GM19240 (cell line): ENCODE measurements around the gene BRMS1L.
"Not testable (repeated sequence)": the region's sequence is repeated elsewhere in the genome, so short reads cannot be mapped to it uniquely, and the experiment has no call there.

Experiments
- DNase-seq: peaks from one replicate; pipeline ENCODE4 v3.0.0; 2011; ENCODE audit warnings: low spot score; ENCODE audit not compliant: insufficient read length

Gene BRMS1L

GRCh38 chr14:35826218-35826951 lies at the start of gene BRMS1L:
TSS of gene BRMS1L (plus strand) at chr14:35826338. CDS start at chr14:35826517, 179 bp downstream.
- peak; percentile 99 for DNase-seq

- DNase-seq = no peak
Measured at GRCh38 chr14:35776823-35777222, 49.3 kb upstream of the BRMS1L start.

- DNase-seq = not testable (repeated sequence)
Measured at GRCh38 chr14:35777550-35777949, 48.6 kb upstream of the BRMS1L start.

- DNase-seq = no peak
Measured at GRCh38 chr14:35779368-35779767, 46.8 kb upstream of the BRMS1L start.

- no peak for DNase-seq
Measured at GRCh38 chr14:35783699-35784098, 42.4 kb upstream of the BRMS1L start.

GRCh38 chr14:35786856-35787255 lies 39.3 kb upstream of the BRMS1L start:
- no peak for DNase-seq

- DNase-seq = no peak
Measured at GRCh38 chr14:35789651-35790050, 36.5 kb upstream of the BRMS1L start.

GRCh38 chr14:35797796-35798195 lies 28.3 kb upstream of the BRMS1L start:
- DNase-seq = no peak

GRCh38 chr14:35806006-35806907 lies 19.9 kb upstream of the BRMS1L start:
- DNase-seq = no peak

- no peak for DNase-seq
Measured at GRCh38 chr14:35807131-35807961, 18.8 kb upstream of the BRMS1L start.

- no peak for DNase-seq
Measured at GRCh38 chr14:35808076-35808637, 18.0 kb upstream of the BRMS1L start.

- DNase-seq = peak; percentile 68
Measured at GRCh38 chr14:35808638-35809563, 17.2 kb upstream of the BRMS1L start, which contains the start of gene RALGAPA1. TSS of gene RALGAPA1 (minus strand) at chr14:35809295. CDS start at chr14:35808835, 460 bp downstream.

GRCh38 chr14:35809597-35809996 lies 16.5 kb upstream of the BRMS1L start:
- DNase-seq = no peak

- no peak for DNase-seq
Measured at GRCh38 chr14:35810963-35811362, 15.2 kb upstream of the BRMS1L start.

- peak; percentile 14 for DNase-seq
Measured at GRCh38 chr14:35814371-35815005, 11.7 kb upstream of the BRMS1L start.

GRCh38 chr14:35818346-35819115 lies 7.6 kb upstream of the BRMS1L start:
- peak; percentile 8 for DNase-seq

GRCh38 chr14:35819591-35820540 lies 6.3 kb upstream of the BRMS1L start:
- DNase-seq = no peak
